ENCODE results near the gene TRPT1.
A peak's percentile ranks its signal among the peaks of the same experiment; 100 is the strongest.

Gene TRPT1

GRCh38 chr11:64244107-64244506, 18.1 kb upstream of the TRPT1 start:
- DNase-seq, result no peak

GRCh38 chr11:64243236-64243854, 17.4 kb upstream of the TRPT1 start:
- no peak for DNase-seq

GRCh38 chr11:64241491-64242374, 15.7 kb upstream of the TRPT1 start:
- DNase-seq, result peak in 3 of 14 donors; percentile 44 to 63 (median 53)

GRCh38 chr11:64241241-64241490, 15.2 kb upstream of the TRPT1 start:
- peak; percentile 91 to 100 (median 99) for DNase-seq

- DNase-seq, result peak; percentile 91 to 100 (median 99)
These were observed 14.7 kb upstream of the TRPT1 start, which contains the start of gene FKBP2 for GRCh38 chr11:64240435-64241240. FKBP2 (plus strand) TSS chr11:64241095; CDS start chr11:64242388, 1,293 bp downstream.

GRCh38 chr11:64239662-64240434, 13.9 kb upstream of the TRPT1 start:
- DNase-seq, result peak in 3 of 14 donors; percentile 51 to 63 (median 51)

GRCh38 chr11:64238999-64239398, 13.0 kb upstream of the TRPT1 start:
- no peak for DNase-seq

GRCh38 chr11:64238076-64238475, 12.1 kb upstream of the TRPT1 start:
- no peak for DNase-seq

GRCh38 chr11:64237484-64237951, 11.5 kb upstream of the TRPT1 start:
- DNase-seq, result no peak

- DNase-seq, result no peak
These were observed 9.6 kb upstream of the TRPT1 start for GRCh38 chr11:64235437-64236161.

GRCh38 chr11:64234647-64235379, 8.8 kb upstream of the TRPT1 start:
- DNase-seq, result peak in 1 of 14 donors; percentile 54

GRCh38 chr11:64233913-64234586, 8.1 kb upstream of the TRPT1 start, which contains the start of gene VEGFB:
VEGFB (plus strand) TSS chr11:64234584; CDS start chr11:64234834, 250 bp downstream.
- DNase-seq, result peak in 10 of 14 donors; percentile 20 to 76 (median 42)

GRCh38 chr11:64232967-64233315, 7.0 kb upstream of the TRPT1 start:
- DNase-seq, result no peak

- DNase-seq, result no peak
These were observed 6.4 kb upstream of the TRPT1 start for GRCh38 chr11:64232182-64232966.

- DNase-seq, result no peak
These were observed 5.6 kb upstream of the TRPT1 start for GRCh38 chr11:64231546-64231945.

GRCh38 chr11:64230985-64231365, 5.0 kb upstream of the TRPT1 start:
- no peak for DNase-seq

- peak; percentile 42 to 94 (median 84) for DNase-seq
These were observed 4.4 kb upstream of the TRPT1 start, which contains the start of gene DNAJC4 for GRCh38 chr11:64230171-64230984. DNAJC4 (plus strand) TSS chr11:64230548; CDS start chr11:64230855, 307 bp downstream.

GRCh38 chr11:64229744-64230170, 3.8 kb upstream of the TRPT1 start:
- DNase-seq, result no peak

Measured in C1 segment of cervical spinal cord (tissue), 14 donors.